HCT116 (cell line): ENCODE data around the gene AHRR. TPM values are rescaled to one million over a fixed set of nuclear protein-coding genes. Genes with fewer than 3 reads are reported as not detected.

Source experiments
- ATAC-seq: fragments of 200-7000 bp; cut with Tn5 transposase; 2 replicates; pipeline ENCODE4 v1.9.1; 2020; ENCODE audit warnings: mild to moderate bottlenecking, moderate library complexity
- BruUV-seq: library from RNA; stranded (reverse); fragments of 400-500 nt; replicated peaks from 2 replicates; lab custom pipeline; 2021; lab: Mats Ljungman, UMichigan
- CTCF ChIA-PET: fragments of 300-600 bp; sonication (Branson Sonifier 250); formaldehyde crosslinking; loops from one replicate; lab custom pipeline; 2021; ENCODE audit warnings: antibody characterized with exemption; lab: Charles Lee
- POLR2A ChIA-PET: fragments of 300-600, 350-600 bp; sonication (Branson Sonifier 250); formaldehyde crosslinking; loops from one replicate; lab custom pipeline; 2021; ENCODE audit warnings: antibody characterized with exemption; lab: Charles Lee
- RAD21 ChIA-PET, 2 experiments: fragments of 300-600 bp; sonication (Branson Sonifier 250); formaldehyde crosslinking; loops; one replicate each; lab custom pipeline; 2023; ENCODE audit warnings: low total read pairs in 2 of 2; ENCODE audit not compliant: uncharacterized antibody in 2 of 2, unreplicated experiment in 2 of 2, low non-redundant PET in 1 of 2; lab: Charles Lee
- DNase-seq: peaks from one replicate; pipeline ENCODE4 v3.0.0-alpha.2; 2010; ENCODE audit warnings: low read depth, low spot score
- H2AFZ ChIP-seq: fragments of 200-600 bp; shearing (Covaris generic), sonication (generic); 2 replicates; pipeline ENCODE4 v1.6.1; 2017; ENCODE audit warnings: low read depth, mixed run types, mixed read lengths, antibody characterized with exemption, low read length; ENCODE audit not compliant: poor library complexity, severe bottlenecking
- H3K27ac ChIP-seq: 2 replicates; pipeline ENCODE4 v1.5.1; 2012; ENCODE audit warnings: low read depth, low read length
- H3K27me3 ChIP-seq: fragments of 200-600 bp; sonication (generic); 2 replicates; pipeline ENCODE4 v1.6.1; 2016; ENCODE audit warnings: mixed run types, low read length, mixed read lengths; ENCODE audit not compliant: insufficient read depth
- H3K36me3 ChIP-seq, 2 experiments: fragments of 200-500 bp in 1 of 2; fragments of 200-600 bp in 1 of 2; sonication (Bioruptor generic) in 1 of 2; sonication (generic) in 1 of 2; 2 replicates each; pipeline versions ENCODE4 v1.5.1 to v1.6.1; 2014 to 2016; ENCODE audit warnings: low read length in 2 of 2, inconsistent platforms in 1 of 2, mixed read lengths in 1 of 2, mixed run types in 1 of 2; ENCODE audit not compliant: insufficient read depth in 2 of 2, control insufficient read depth in 1 of 2
- H3K4me1 ChIP-seq, 2 experiments: fragments of 200-600 bp in 1 of 2; sonication (generic) in 1 of 2; 2 replicates each; pipeline versions ENCODE4 v1.5.1 to v1.6.1; 2012 to 2017; ENCODE audit warnings: low read length in 2 of 2, inconsistent platforms in 1 of 2, mild to moderate bottlenecking in 1 of 2, mixed read lengths in 1 of 2, mixed run types in 1 of 2, moderate library complexity in 1 of 2; ENCODE audit not compliant: insufficient read depth in 2 of 2, control insufficient read depth in 1 of 2
- H3K4me2 ChIP-seq: fragments of 200-600 bp; sonication (generic); 2 replicates; pipeline ENCODE4 v1.6.1; 2017; ENCODE audit warnings: mixed run types, low read length, mixed read lengths
- H3K4me3 ChIP-seq, 2 experiments: fragments of 200-600 bp in 1 of 2; sonication (generic) in 1 of 2; replicated peaks in 1 of 2; 2 replicates each; pipeline ENCODE4 v1.5.1; 2011 to 2016; ENCODE audit warnings: low read length in 2 of 2, control low read depth in 1 of 2, low read depth in 1 of 2, mild to moderate bottlenecking in 1 of 2, mixed read lengths in 1 of 2, mixed run types in 1 of 2
- H3K79me2 ChIP-seq: fragments of 200-600 bp; sonication (generic); 2 replicates; pipeline ENCODE4 v1.6.1; 2017; ENCODE audit warnings: mild to moderate bottlenecking, mixed run types, low read length, moderate library complexity, mixed read lengths; ENCODE audit not compliant: insufficient read depth
- H3K9ac ChIP-seq: fragments of 200-600 bp; sonication (generic); 2 replicates; pipeline ENCODE4 v1.6.1; 2016; ENCODE audit warnings: low read length, mixed read lengths
- H3K9me2 ChIP-seq: fragments of 200-600 bp; sonication (generic), shearing (Covaris generic); 2 replicates; pipeline ENCODE4 v1.6.1; 2017; ENCODE audit warnings: mixed run types, mild to moderate bottlenecking, moderate library complexity; ENCODE audit not compliant: insufficient read depth
- H3K9me3 ChIP-seq, 2 experiments: fragments of 200-500 bp in 1 of 2; fragments of 200-600 bp in 1 of 2; sonication (Bioruptor generic) in 1 of 2; sonication (generic) in 1 of 2; 2 replicates each; pipeline ENCODE4 v1.6.1; 2014 to 2017; ENCODE audit warnings: low read length in 2 of 2, mixed read lengths in 2 of 2, inconsistent platforms in 1 of 2, low read depth in 1 of 2, mild to moderate bottlenecking in 1 of 2, mixed run types in 1 of 2, moderate library complexity in 1 of 2; ENCODE audit not compliant: control insufficient read depth in 1 of 2, insufficient read depth in 1 of 2
- H4K20me1 ChIP-seq: fragments of 200-600 bp; sonication (generic), shearing (Covaris generic); 2 replicates; pipeline ENCODE4 v1.6.1; 2017; ENCODE audit warnings: mixed run types, mild to moderate bottlenecking, moderate library complexity; ENCODE audit not compliant: insufficient read depth
- ATF3 ChIP-seq: IDR thresholded peaks from 2 replicates; pipeline ENCODE4 v1.6.1; 2012
- CBX3 ChIP-seq: IDR thresholded peaks from 2 replicates; pipeline ENCODE4 v1.6.1; 2012; ENCODE audit warnings: low read depth
- EGR1 ChIP-seq: IDR thresholded peaks from 2 replicates; pipeline ENCODE4 v1.6.1; 2012; ENCODE audit warnings: low read depth
- ELF1 ChIP-seq: IDR thresholded peaks from 2 replicates; pipeline ENCODE4 v1.6.1; 2012; ENCODE audit warnings: low read depth, borderline replicate concordance
- EZH2 ChIP-seq: fragments of 200-600 bp; sonication (generic); IDR thresholded peaks from 2 replicates; pipeline ENCODE4 v1.6.1; 2017; ENCODE audit warnings: antibody characterized with exemption, mixed run types
- EZH2phosphoT487 ChIP-seq: fragments of 200-600 bp; IDR thresholded peaks from 2 replicates; pipeline ENCODE4 v1.6.1; 2018; ENCODE audit warnings: antibody characterized with exemption, borderline replicate concordance
- FOSL1 ChIP-seq: IDR thresholded peaks from 2 replicates; pipeline ENCODE4 v1.6.1; 2012; ENCODE audit warnings: low read depth
- POLR2A ChIP-seq: IDR thresholded peaks from 2 replicates; pipeline ENCODE4 v1.7.0; 2011; ENCODE audit warnings: borderline replicate concordance; ENCODE audit not compliant: insufficient read depth, insufficient read length; ENCODE audit errors: extremely low read depth
- POLR2AphosphoS5 ChIP-seq: IDR thresholded peaks from 2 replicates; pipeline ENCODE4 v1.6.1; 2011; ENCODE audit warnings: mild to moderate bottlenecking, low read depth, low read length, moderate library complexity
- SIN3A ChIP-seq: IDR thresholded peaks from 2 replicates; pipeline ENCODE4 v1.6.1; 2012; ENCODE audit warnings: low read depth
- SP1 ChIP-seq: IDR thresholded peaks from 2 replicates; pipeline ENCODE4 v1.6.1; 2012; ENCODE audit warnings: low read depth
- SRF ChIP-seq: IDR thresholded peaks from 2 replicates; pipeline ENCODE4 v1.6.1; 2012; ENCODE audit warnings: low read depth
- TCF7L2 ChIP-seq: IDR thresholded peaks from 2 replicates; pipeline ENCODE4 v1.7.0; 2011; ENCODE audit warnings: borderline replicate concordance, inconsistent platforms; ENCODE audit not compliant: insufficient read depth, insufficient read length; ENCODE audit errors: extremely low read depth
- intact Hi-C: fragments of 100-400 bp; cut with micrococcal nuclease; formaldehyde crosslinking; loops from 2 replicates; pipeline ENCODE4 v1.10.0; 2022
- total RNA-seq: library from RNA; stranded (reverse); gene quantifications from one replicate; pipeline ENCODE4 v1.2.1, GENCODE V29; 2021; ENCODE audit not compliant: unreplicated experiment
- TF ChIP-seq, protein P1 (sequence below): IDR thresholded peaks from 2 replicates; pipeline ENCODE4 v1.6.1; 2012

The AHRR gene
- total RNA-seq, 1 experiment from 2014 or later = 12.7 TPM

DNA sequence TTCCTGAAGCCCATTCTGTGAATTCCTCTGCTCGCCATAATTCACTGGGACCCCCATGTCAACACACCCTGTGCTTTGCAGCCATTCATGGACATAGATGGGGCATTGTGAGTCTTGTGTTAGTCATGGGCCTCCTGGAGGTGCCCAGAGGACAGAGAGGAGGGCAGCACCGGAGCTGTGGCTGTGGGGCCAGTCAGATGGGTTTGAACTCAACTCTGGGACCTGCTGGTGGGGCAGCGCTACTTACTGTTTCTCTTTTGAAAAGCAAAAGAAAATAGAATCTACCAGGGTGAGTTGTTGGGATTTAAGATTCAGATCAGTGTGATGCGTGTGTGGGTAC lies 110.2 kb downstream of the AHRR start:
- Histone ChIP-seq H3K27ac (no peak overlapping the region), H2AFZ (no peak overlapping the region), H3K27me3 (no peaks in the 10 kb centered on the region), H4K20me1 (no peaks in the 10 kb centered on the region), H3K4me1 (peaks cover 0 to 14% of the 10 kb centered on the region in 2 experiments; a peak in 1 of 4 replicates), H3K36me3 (no peaks in the 10 kb centered on the region), H3K9me3 (no peaks in the 10 kb centered on the region), H3K4me3 (no peak overlapping the region), H3K9ac (no peak overlapping the region), H3K4me2 (no peak overlapping the region), H3K79me2 (no peaks in the 10 kb centered on the region), H3K9me2 (no peaks in the 10 kb centered on the region)
- DNase-seq (no peak), ATAC-seq (no peak)
- no peak for TF ChIP-seq EZH2
- TF ChIP-seq EGR1 = no peak
- ChIA-PET POLR2A (no interaction called here), CTCF (interaction anchor here (1.2 to 6.4 kb wide), 4 partner anchors 15 to 243 kb away, joined by 3 to 42 read pairs (median 8); no protein-coding TSS in a partner anchor), RAD21 (interaction anchor here in 1 of 2 experiments (0.6 kb wide), 1 partner anchor 115 kb away, joined by 4 read pairs; no protein-coding TSS in a partner anchor)
- no TSS peak for BruUV-seq
- intact Hi-C loops = loop anchor here (1.0 kb wide), 1 partner anchor 114 kb away; no protein-coding TSS in a partner anchor

DNA sequence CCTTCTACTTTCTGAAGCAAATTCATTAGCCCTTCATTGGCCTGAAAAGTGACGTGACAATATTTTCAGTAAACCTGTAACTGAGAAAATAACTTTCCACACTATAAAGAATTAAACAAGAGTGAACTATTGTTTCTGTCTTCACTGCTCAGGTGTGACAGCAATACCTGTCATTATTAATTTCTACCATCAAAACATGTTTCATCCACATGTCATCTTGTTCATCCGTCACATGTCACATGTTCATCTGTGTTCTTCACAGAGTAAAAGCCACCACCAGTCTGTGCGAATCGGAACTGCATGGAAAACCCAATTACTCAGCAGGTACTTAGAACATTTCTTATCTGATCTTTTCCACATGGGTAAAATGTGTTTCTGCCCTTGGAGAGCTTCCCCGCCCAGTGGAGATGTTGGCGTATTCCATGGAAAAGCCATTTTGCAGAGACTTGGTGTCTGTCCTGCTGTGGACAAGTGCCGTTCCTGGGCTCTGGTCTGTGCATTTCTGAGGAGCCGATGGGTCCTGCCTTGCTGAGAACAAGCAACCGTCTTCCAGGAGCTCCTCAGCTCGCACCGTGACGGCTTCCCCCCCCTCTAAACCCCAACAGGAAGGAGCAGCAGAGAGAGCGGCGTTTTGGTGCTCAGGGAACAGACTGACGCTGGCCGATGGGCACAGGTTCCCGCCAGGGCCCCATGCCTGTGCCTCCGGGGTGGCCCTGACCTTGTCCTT lies 110.8 kb downstream of the AHRR start:
- Histone ChIP-seq H3K9me2 (no peaks in the 10 kb centered on the region), H3K4me2 (no peak overlapping the region), H2AFZ (no peak overlapping the region), H4K20me1 (no peaks in the 10 kb centered on the region), H3K9me3 (no peaks in the 10 kb centered on the region), H3K27ac (no peak overlapping the region), H3K36me3 (no peaks in the 10 kb centered on the region), H3K79me2 (no peaks in the 10 kb centered on the region), H3K9ac (no peak overlapping the region), H3K27me3 (no peaks in the 10 kb centered on the region), H3K4me1 (peaks cover 0 to 14% of the 10 kb centered on the region in 2 experiments; a peak in 1 of 4 replicates), H3K4me3 (no peak overlapping the region)
- CTCF ChIA-PET = interaction anchor here (6.4 kb wide), 1 partner anchor 115 kb away, joined by 42 read pairs; no protein-coding TSS in a partner anchor
- RAD21 ChIA-PET = no interaction called here
- TF ChIP-seq EZH2 (no peak), SP1 (no peak), FOSL1 (no peak), SIN3A (no peak), POLR2A (no peak), CBX3 (no peak), ELF1 (no peak), EZH2phosphoT487 (no peak), ATF3 (no peak), TCF7L2 (no peak), SRF (no peak), POLR2AphosphoS5 (no peak)
- TF ChIP-seq, protein P1, sequence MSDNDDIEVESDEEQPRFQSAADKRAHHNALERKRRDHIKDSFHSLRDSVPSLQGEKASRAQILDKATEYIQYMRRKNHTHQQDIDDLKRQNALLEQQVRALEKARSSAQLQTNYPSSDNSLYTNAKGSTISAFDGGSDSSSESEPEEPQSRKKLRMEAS = no peak
- POLR2A ChIA-PET = no interaction called here
- DNase-seq (no peak), ATAC-seq (no peak)
- intact Hi-C loops = no loop called here
- no TSS peak for BruUV-seq
